ENCODE results near the gene EMC9. TPM values are rescaled to one million over a fixed set of nuclear protein-coding genes. Genes with fewer than 3 reads are reported as not detected.
A peak's percentile ranks its signal among the peaks of the same experiment; 100 is the strongest.

Gene EMC9
- total RNA-seq, 1 donor from 2014 or later, result 14.0 TPM

GRCh38 chr14:24188251-24189058, 47.1 kb upstream of the EMC9 start, which contains the start of gene IPO4:
IPO4 (minus strand) TSS chr14:24188816; CDS start chr14:24188787, 29 bp downstream.
- H3K4me3 Mint-ChIP-seq, result peak within 1 kb of the TSS; percentile 88
- Histone ChIP-seq H4K20me1 (ENCODE audit: low read depth) (peaks cover 12% of the 10 kb centered on the region), H3K9me3 (ENCODE audit: low read depth) (no peaks in the 10 kb centered on the region), H2AFZ (replicated peaks) (peak within 1 kb of the TSS; percentile 20), H3K4me3 (peak within 1 kb of the TSS; percentile 65), H3F3A (ENCODE audit: low read depth) (peaks cover 19% of the 10 kb centered on the region), H3K4me1 (peaks cover 6% of the 10 kb centered on the region), H3K9ac (peak within 1 kb of the TSS; percentile 40), H3K27me3 (no peaks in the 10 kb centered on the region), H3K4me2 (peak within 1 kb of the TSS; percentile 87), H3K27ac (no peak within 1 kb of the TSS), H3K79me2 (ENCODE audit: low read depth) (peaks cover 15% of the 10 kb centered on the region), H3K36me3 (no peaks in the 10 kb centered on the region)
- peaks cover 19% of the 10 kb centered on the region for H3K4me1 Mint-ChIP-seq
- peak; percentile 99 for DNase-seq (ENCODE audit: low spot score)
- peak within 1 kb of the TSS; percentile 76 for H3K27ac Mint-ChIP-seq
- H3K36me3 Mint-ChIP-seq, result peaks cover 26% of the 10 kb centered on the region
- no peaks in the 10 kb centered on the region for H3K9me3 Mint-ChIP-seq
- TF ChIP-seq EZH2phosphoT487 (IDR thresholded peaks at IDR 0.05) (no peak), EZH2 (IDR thresholded peaks at IDR 0.05) (no peak)
- TF ChIP-seq, protein P1, sequence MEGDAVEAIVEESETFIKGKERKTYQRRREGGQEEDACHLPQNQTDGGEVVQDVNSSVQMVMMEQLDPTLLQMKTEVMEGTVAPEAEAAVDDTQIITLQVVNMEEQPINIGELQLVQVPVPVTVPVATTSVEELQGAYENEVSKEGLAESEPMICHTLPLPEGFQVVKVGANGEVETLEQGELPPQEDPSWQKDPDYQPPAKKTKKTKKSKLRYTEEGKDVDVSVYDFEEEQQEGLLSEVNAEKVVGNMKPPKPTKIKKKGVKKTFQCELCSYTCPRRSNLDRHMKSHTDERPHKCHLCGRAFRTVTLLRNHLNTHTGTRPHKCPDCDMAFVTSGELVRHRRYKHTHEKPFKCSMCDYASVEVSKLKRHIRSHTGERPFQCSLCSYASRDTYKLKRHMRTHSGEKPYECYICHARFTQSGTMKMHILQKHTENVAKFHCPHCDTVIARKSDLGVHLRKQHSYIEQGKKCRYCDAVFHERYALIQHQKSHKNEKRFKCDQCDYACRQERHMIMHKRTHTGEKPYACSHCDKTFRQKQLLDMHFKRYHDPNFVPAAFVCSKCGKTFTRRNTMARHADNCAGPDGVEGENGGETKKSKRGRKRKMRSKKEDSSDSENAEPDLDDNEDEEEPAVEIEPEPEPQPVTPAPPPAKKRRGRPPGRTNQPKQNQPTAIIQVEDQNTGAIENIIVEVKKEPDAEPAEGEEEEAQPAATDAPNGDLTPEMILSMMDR (IDR thresholded peaks at IDR 0.05), result no peak
- H3K27me3 Mint-ChIP-seq (ENCODE audit: insufficient read depth, low read depth), result peaks cover 4% of the 10 kb centered on the region

DNA sequence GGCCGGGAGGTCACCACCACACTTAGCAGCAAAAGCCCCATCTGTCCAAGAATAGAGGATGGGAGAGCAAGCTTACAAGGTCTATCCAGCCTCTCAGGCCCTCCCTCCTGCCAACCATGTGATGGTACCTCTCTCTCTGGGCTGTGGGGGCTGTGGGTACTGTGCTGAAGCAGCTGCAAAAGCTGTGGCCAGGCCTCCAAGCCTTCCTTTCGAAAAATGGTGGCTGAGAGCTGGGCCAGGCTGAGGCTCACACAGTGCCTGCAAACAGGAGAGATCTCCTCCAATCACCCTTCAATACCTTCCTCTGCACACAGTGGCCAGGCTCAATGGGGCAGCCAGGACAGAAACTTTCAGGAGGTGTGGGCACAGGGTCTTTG, 46.1 kb upstream of the EMC9 start:
- Mint-ChIP-seq H3K4me3 (peak overlapping the region; percentile 88), H3K27me3 (ENCODE audit: insufficient read depth, low read depth) (peaks cover 3% of the 10 kb centered on the region), H3K36me3 (peaks cover 24% of the 10 kb centered on the region), H3K9me3 (no peaks in the 10 kb centered on the region), H3K27ac (no peak overlapping the region), H3K4me1 (peaks cover 19% of the 10 kb centered on the region)
- Histone ChIP-seq H3K79me2 (ENCODE audit: low read depth) (peaks cover 15% of the 10 kb centered on the region), H3K4me2 (peak overlapping the region; percentile 87), H3F3A (ENCODE audit: low read depth) (peaks cover 19% of the 10 kb centered on the region), H3K27ac (no peak overlapping the region), H3K36me3 (no peaks in the 10 kb centered on the region), H2AFZ (replicated peaks) (no peak overlapping the region), H3K9ac (peak overlapping the region; percentile 40), H3K9me3 (ENCODE audit: low read depth) (no peaks in the 10 kb centered on the region), H3K27me3 (no peaks in the 10 kb centered on the region), H3K4me1 (peaks cover 6% of the 10 kb centered on the region), H4K20me1 (ENCODE audit: low read depth) (peaks cover 12% of the 10 kb centered on the region), H3K4me3 (peak overlapping the region; percentile 65)
- DNase-seq (ENCODE audit: low spot score), result no peak
- TF ChIP-seq, protein P1 (IDR thresholded peaks at IDR 0.05), result no peak
- TF ChIP-seq EZH2phosphoT487 (IDR thresholded peaks at IDR 0.05) (no peak), EZH2 (IDR thresholded peaks at IDR 0.05) (no peak)

GRCh38 chr14:24186831-24187538, 45.6 kb upstream of the EMC9 start:
- Mint-ChIP-seq H3K27me3 (ENCODE audit: insufficient read depth, low read depth) (peaks cover 3% of the 10 kb centered on the region), H3K9me3 (no peaks in the 10 kb centered on the region), H3K27ac (no peak overlapping the region), H3K36me3 (peaks cover 23% of the 10 kb centered on the region), H3K4me3 (peak overlapping the region; percentile 88), H3K4me1 (peaks cover 19% of the 10 kb centered on the region)
- no peaks in the 10 kb centered on the region for H3K36me3 ChIP-seq
- H3K79me2 ChIP-seq (ENCODE audit: low read depth), result peaks cover 15% of the 10 kb centered on the region
- peaks cover 19% of the 10 kb centered on the region for H3F3A ChIP-seq (ENCODE audit: low read depth)
- no peaks in the 10 kb centered on the region for H3K9me3 ChIP-seq (ENCODE audit: low read depth)
- H3K4me2 ChIP-seq, result no peak overlapping the region
- no peak overlapping the region for H3K4me3 ChIP-seq
- no peaks in the 10 kb centered on the region for H3K27me3 ChIP-seq
- TF ChIP-seq EZH2phosphoT487 (IDR thresholded peaks at IDR 0.05), result no peak
- TF ChIP-seq EZH2 (IDR thresholded peaks at IDR 0.05), result no peak
- TF ChIP-seq, protein P1 (IDR thresholded peaks at IDR 0.05), result no peak
- H3K4me1 ChIP-seq, result peaks cover 6% of the 10 kb centered on the region
- H3K27ac ChIP-seq, result no peak overlapping the region
- H3K9ac ChIP-seq, result no peak overlapping the region
- H4K20me1 ChIP-seq (ENCODE audit: low read depth), result peaks cover 12% of the 10 kb centered on the region
- H2AFZ ChIP-seq (replicated peaks), result no peak overlapping the region
- no peak for DNase-seq (ENCODE audit: low spot score)
